Tibial artery (tissue), 4 donors: ENCODE measurements around the gene DNTT.

Source experiments
- DNase-seq, 2 donors: peaks; one replicate each; pipeline ENCODE4 v3.0.0-alpha.2; 2019
- H3K27ac ChIP-seq, 2 donors: fragments of 200-600 bp; sonication (generic) in 1 of 2; 1 replicate in 1 of 2; 2 replicates in 1 of 2; pipeline ENCODE4 v1.5.1; 2018 to 2019; ENCODE audit warnings: mild to moderate bottlenecking in 1 of 2
- H3K27me3 ChIP-seq, 2 donors: fragments of 200-600 bp; sonication (generic) in 1 of 2; one replicate each; pipeline versions ENCODE4 v1.5.1 to v1.6.0; 2016 to 2019
- H3K36me3 ChIP-seq, 3 donors: fragments of 200-600 bp; sonication (generic) in 2 of 3; one replicate each; pipeline ENCODE4 v1.5.1; 2016 to 2019; ENCODE audit warnings: mild to moderate bottlenecking in 2 of 3
- H3K4me1 ChIP-seq, 4 donors: fragments of 200-600 bp; sonication (generic) in 2 of 4; 1 replicate in 3 of 4; 2 replicates in 1 of 4; pipeline ENCODE4 v1.5.1; 2016 to 2019
- H3K4me3 ChIP-seq, 2 donors: fragments of 200-600 bp; sonication (generic) in 1 of 2; 1 replicate in 1 of 2; 2 replicates in 1 of 2; pipeline ENCODE4 v1.5.1; 2018 to 2019; ENCODE audit warnings: mild to moderate bottlenecking in 2 of 2
- H3K9me3 ChIP-seq, 3 donors: fragments of 200-600 bp; sonication (generic) in 1 of 3; one replicate each; pipeline ENCODE4 v1.5.1; 2016 to 2019
- intact Hi-C: fragments of 100-400 bp; cut with DNase I; formaldehyde crosslinking; loops from one replicate; pipeline ENCODE4 v1.15.0; 2023; ENCODE audit warnings: low total_unique reads
- TF ChIP-seq, protein P1 (sequence below), 2 experiments: fragments of 200-600 bp in 1 of 2; fragments of 450-650 bp in 1 of 2; IDR thresholded peaks; one replicate each; pipeline ENCODE4 v1.5.1; 2017 to 2019; ENCODE audit warnings: antibody characterized with exemption in 2 of 2, mild to moderate bottlenecking in 1 of 2, moderate library complexity in 1 of 2

The DNTT gene

DNA sequence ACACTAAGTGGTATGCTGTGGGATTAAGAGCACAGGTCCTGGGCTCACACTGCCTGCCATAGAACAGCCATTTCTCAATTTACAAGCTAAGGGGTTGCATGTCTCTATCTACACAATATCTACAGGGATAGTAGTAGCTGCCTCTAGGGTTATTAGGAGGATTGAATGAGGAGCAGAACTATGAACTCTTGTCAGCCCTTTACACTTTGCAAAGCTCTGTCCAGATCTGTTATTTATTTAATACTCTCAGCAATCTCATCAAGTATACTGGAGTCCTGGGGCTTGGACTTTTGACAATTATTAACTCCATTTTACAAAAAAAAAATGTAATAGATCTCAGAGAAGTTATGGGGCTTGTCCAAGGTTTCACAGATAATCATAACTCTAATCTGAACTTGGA lies 47.8 kb downstream of the DNTT start:
- Histone ChIP-seq H3K27me3 (peaks cover 0 to 20% of the 10 kb centered on the region in 2 donors), H3K36me3 (no peaks in the 10 kb centered on the region), H3K9me3 (no peaks in the 10 kb centered on the region), H3K4me3 (no peak overlapping the region), H3K27ac (no peak overlapping the region), H3K4me1 (no peaks in the 10 kb centered on the region)
- DNase-seq = no peak
- intact Hi-C loops = no loop called here
- TF ChIP-seq, protein P1, sequence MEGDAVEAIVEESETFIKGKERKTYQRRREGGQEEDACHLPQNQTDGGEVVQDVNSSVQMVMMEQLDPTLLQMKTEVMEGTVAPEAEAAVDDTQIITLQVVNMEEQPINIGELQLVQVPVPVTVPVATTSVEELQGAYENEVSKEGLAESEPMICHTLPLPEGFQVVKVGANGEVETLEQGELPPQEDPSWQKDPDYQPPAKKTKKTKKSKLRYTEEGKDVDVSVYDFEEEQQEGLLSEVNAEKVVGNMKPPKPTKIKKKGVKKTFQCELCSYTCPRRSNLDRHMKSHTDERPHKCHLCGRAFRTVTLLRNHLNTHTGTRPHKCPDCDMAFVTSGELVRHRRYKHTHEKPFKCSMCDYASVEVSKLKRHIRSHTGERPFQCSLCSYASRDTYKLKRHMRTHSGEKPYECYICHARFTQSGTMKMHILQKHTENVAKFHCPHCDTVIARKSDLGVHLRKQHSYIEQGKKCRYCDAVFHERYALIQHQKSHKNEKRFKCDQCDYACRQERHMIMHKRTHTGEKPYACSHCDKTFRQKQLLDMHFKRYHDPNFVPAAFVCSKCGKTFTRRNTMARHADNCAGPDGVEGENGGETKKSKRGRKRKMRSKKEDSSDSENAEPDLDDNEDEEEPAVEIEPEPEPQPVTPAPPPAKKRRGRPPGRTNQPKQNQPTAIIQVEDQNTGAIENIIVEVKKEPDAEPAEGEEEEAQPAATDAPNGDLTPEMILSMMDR (IDR thresholded peaks at IDR 0.05) = no peak

GRCh38 chr10:96352582-96352981 lies 48.3 kb downstream of the DNTT start:
- intact Hi-C loops = no loop called here
- H3K27ac ChIP-seq = no peak overlapping the region
- H3K9me3 ChIP-seq = no peaks in the 10 kb centered on the region
- peaks cover 0 to 25% of the 10 kb centered on the region in 2 donors for H3K27me3 ChIP-seq
- no peak for DNase-seq
- TF ChIP-seq, protein P1 (IDR thresholded peaks at IDR 0.05) = no peak
- H3K36me3 ChIP-seq = no peaks in the 10 kb centered on the region
- no peak overlapping the region for H3K4me3 ChIP-seq
- no peaks in the 10 kb centered on the region for H3K4me1 ChIP-seq

GRCh38 chr10:96357038-96357620 lies 52.9 kb downstream of the DNTT start:
- no peaks in the 10 kb centered on the region for H3K4me1 ChIP-seq
- no peak for DNase-seq
- no peak overlapping the region for H3K4me3 ChIP-seq
- H3K27me3 ChIP-seq = peaks cover 0 to 25% of the 10 kb centered on the region in 2 donors
- H3K36me3 ChIP-seq = no peaks in the 10 kb centered on the region
- no peak overlapping the region for H3K27ac ChIP-seq
- TF ChIP-seq, protein P1 (IDR thresholded peaks at IDR 0.05) = no peak
- no peaks in the 10 kb centered on the region for H3K9me3 ChIP-seq
- intact Hi-C loops = no loop called here

DNA sequence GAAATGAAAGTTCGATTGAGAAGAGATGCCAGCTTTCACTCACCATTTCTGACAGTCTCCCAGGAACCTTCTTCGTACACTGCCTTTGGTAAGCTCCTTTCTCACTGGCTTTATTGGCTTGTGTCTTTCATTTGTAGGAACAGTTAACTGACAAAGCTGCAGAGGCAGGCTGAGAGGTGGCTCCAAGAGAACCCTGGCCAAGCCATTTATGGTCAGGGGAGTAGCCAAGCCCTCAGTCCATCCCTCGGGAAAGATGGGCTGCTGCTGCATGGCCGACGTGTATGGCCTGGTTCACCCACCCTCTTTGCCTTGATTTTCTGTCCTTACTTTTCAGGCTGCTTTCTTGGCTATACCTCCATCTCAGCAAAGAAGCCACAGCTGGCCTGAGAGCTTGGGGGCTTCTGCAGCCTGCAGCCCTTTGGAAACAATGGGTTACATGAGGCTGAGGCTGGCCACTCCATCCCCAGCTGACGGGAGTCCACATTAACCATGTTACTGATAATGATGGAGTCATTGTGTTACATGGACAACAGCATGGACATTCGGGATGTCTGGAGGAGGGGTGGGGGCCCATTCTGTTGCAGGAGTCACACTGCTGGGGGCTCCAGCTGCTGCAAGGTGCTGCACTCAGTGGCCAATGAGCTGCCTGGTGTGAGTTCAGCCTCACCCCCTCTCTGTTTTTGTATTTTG lies 54.8 kb downstream of the DNTT start, which contains the start of gene OPALIN:
Gene OPALIN, minus strand, starts transcription at position 152 of the 690 bp plus-strand sequence. Its CDS starts 106 bp downstream, at position 46.
- H3K27ac ChIP-seq = no peak within 1 kb of the TSS
- H3K9me3 ChIP-seq = no peaks in the 10 kb centered on the region
- peaks cover 0 to 19% of the 10 kb centered on the region in 2 donors for H3K27me3 ChIP-seq
- H3K36me3 ChIP-seq = no peaks in the 10 kb centered on the region
- TF ChIP-seq, protein P1 (IDR thresholded peaks at IDR 0.05) = no peak
- H3K4me1 ChIP-seq = no peaks in the 10 kb centered on the region
- DNase-seq = no peak
- no peak within 1 kb of the TSS for H3K4me3 ChIP-seq
- intact Hi-C loops = no loop called here

GRCh38 chr10:96359616-96360015 lies 55.4 kb downstream of the DNTT start:
- Histone ChIP-seq H3K36me3 (no peaks in the 10 kb centered on the region), H3K4me1 (no peaks in the 10 kb centered on the region), H3K27ac (no peak overlapping the region), H3K27me3 (peaks cover 0 to 17% of the 10 kb centered on the region in 2 donors), H3K9me3 (no peaks in the 10 kb centered on the region), H3K4me3 (no peak overlapping the region)
- DNase-seq = no peak
- TF ChIP-seq, protein P1 (IDR thresholded peaks at IDR 0.05) = no peak
- intact Hi-C loops = no loop called here
